ENCODE data around the gene POLN.
"Not testable (repeated sequence)": the region's sequence is repeated elsewhere in the genome, so short reads cannot be mapped to it uniquely, and the experiment has no call there.

POLN gene

DNA sequence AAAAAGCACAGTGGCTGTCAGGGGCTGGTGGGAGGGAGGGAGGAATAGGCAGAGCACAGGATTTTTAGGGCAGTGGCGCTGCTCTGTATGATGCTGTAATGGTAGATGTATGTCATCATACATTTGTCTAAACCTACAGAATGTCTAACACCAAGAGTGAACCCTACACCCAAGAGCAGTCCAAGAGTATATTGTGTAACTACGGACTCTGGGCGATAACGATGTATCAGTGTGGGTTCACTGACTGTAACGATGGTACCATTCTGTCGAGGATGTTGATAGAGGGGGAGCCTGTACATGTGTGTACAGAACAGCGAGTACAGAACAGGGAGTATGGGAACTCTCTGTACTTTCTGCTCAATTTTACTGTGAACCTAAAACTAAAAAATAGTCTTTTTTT lies 76.5 kb downstream of the POLN start:
- in situ Hi-C loops (cut with MboI; ENCODE audit: low sequenced_read_pairs, unreplicated experiment): no loop called here
- DNase-seq (ENCODE audit: low spot score): no peak
- TF ChIP-seq, protein P1, sequence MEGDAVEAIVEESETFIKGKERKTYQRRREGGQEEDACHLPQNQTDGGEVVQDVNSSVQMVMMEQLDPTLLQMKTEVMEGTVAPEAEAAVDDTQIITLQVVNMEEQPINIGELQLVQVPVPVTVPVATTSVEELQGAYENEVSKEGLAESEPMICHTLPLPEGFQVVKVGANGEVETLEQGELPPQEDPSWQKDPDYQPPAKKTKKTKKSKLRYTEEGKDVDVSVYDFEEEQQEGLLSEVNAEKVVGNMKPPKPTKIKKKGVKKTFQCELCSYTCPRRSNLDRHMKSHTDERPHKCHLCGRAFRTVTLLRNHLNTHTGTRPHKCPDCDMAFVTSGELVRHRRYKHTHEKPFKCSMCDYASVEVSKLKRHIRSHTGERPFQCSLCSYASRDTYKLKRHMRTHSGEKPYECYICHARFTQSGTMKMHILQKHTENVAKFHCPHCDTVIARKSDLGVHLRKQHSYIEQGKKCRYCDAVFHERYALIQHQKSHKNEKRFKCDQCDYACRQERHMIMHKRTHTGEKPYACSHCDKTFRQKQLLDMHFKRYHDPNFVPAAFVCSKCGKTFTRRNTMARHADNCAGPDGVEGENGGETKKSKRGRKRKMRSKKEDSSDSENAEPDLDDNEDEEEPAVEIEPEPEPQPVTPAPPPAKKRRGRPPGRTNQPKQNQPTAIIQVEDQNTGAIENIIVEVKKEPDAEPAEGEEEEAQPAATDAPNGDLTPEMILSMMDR (IDR thresholded peaks at IDR 0.05; ENCODE audit: borderline replicate concordance, control extremely low read depth, extremely low read depth, insufficient read depth, missing control alignments): no peak

DNA sequence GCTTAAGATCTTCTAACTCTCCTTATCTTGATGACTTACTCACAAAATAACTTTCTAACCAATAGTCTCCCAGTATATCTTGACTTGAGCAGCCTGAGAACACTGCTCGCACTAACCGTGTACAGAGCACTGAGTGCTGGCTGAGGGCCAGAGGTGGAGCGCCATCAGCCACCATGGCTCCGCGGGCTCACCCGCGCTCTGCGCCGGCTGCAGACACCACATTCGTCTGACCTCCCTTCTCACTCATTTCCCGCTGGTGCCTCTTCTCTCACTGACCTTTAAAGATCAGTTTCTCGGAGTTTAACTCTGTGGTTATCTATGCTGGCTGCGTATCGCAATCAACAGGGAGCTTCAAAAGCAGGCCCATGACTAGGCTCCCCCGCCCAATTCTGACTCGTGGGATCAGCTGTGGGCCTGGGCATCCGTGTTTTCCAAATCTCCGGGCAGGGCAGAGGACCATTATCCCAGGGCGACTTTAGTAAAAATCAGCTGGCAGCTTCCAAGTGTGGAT lies 78.6 kb downstream of the POLN start:
- DNase-seq (ENCODE audit: low spot score): no peak
- TF ChIP-seq, protein P1 (IDR thresholded peaks at IDR 0.05; ENCODE audit: borderline replicate concordance, control extremely low read depth, extremely low read depth, insufficient read depth, missing control alignments): no peak
- in situ Hi-C loops (cut with MboI; ENCODE audit: low sequenced_read_pairs, unreplicated experiment): no loop called here

DNA sequence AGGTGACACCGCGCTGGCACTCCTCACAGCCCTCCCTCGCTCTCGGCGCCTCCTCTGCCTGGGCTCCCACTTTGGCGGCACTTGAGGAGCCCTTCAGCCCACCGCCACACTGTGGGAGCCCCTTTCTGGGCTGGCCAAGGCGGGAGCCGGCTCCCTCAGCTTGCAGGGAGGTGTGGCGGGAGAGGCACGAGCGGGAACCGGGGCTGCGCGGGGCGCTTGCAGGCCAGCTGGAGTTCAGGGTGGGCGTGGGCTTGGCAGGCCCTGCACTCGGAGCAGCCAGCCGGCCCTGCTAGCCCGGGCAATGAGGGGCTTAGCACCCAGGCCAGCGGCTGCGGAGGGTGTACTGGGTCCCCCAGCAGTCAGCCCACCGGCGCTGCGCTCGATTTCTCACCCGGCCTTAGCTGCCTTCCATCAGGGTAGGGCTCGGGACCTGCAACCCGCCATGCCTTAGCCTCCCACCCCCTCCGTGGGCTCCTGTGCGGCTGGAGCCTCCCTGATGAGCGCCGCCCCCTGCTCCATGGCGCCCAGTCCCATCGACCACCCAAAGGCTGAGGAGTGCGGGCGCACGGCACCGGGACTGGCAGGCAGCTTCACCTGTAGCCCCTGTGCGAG lies 80.7 kb downstream of the POLN start:
- in situ Hi-C loops (cut with MboI; ENCODE audit: low sequenced_read_pairs, unreplicated experiment); DNase-seq (ENCODE audit: low spot score): not testable (repeated sequence)

DNA sequence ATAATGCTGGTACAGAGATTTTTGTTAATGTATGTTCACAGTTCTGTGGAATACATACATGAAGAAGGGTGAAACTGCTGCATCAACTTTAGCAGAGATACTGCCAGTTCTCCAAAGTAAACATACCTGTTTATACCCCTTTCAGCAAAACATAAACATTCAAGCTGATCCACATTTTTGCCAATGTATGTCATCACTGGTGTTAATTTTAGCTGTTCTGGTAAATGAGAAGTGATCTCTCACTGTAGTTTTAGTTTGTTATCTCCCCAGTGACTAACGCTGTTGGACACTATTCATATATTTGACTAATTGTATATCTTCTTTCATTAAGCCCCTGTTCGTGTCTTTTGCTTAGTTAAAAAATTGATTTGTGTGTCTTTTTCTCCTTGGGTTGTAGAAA lies 82.0 kb downstream of the POLN start:
- TF ChIP-seq, protein P1 (IDR thresholded peaks at IDR 0.05; ENCODE audit: borderline replicate concordance, control extremely low read depth, extremely low read depth, insufficient read depth, missing control alignments): no peak
- in situ Hi-C loops (cut with MboI; ENCODE audit: low sequenced_read_pairs, unreplicated experiment): no loop called here
- DNase-seq (ENCODE audit: low spot score): no peak

DNA sequence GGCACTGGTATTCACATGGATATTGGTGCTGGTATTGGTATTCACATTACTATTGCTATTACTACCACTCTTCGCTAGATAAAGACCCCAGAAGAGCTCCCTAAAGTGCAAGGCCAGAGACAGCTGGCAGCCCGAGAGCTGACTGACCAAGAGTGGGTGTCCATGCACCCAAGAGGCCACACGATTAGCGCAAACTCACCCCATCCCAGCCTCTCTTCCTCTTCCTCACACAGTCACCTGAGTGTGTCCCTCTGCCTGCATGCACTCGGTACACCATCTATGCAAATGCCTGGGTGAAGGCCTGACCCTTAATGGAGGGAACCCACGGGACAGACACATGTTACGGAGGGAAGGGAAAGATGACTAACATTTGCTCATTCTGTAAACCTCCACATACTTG lies 86.7 kb downstream of the POLN start:
- TF ChIP-seq, protein P1 (IDR thresholded peaks at IDR 0.05; ENCODE audit: borderline replicate concordance, control extremely low read depth, extremely low read depth, insufficient read depth, missing control alignments): no peak
- DNase-seq (ENCODE audit: low spot score): no peak
- in situ Hi-C loops (cut with MboI; ENCODE audit: low sequenced_read_pairs, unreplicated experiment): no loop called here

DNA sequence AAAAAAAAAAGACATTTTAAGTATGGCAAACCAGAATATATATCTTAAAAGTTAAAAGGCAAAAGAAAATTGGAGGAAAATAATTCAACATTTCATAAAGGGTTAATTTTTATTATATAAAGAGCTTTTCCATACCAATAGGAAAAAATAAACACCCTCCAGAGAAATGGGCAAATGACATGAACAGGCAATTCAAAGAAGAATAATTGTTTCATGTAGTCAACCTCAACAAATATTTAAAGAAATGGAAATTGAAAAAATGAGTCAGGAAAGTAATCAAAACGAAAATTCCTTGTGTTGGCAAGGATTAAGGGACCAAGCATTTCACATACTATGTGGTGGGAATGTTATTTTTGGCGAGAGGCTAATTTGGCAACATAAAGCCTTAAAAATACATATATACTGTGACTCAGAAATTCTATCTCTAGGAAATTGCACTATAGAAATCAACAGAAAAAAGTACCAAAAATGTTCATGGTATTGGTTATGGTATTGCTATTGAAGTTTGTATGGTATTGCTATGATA lies 87.6 kb downstream of the POLN start:
- DNase-seq (ENCODE audit: low spot score): no peak
- TF ChIP-seq, protein P1 (IDR thresholded peaks at IDR 0.05; ENCODE audit: borderline replicate concordance, control extremely low read depth, extremely low read depth, insufficient read depth, missing control alignments): no peak
- in situ Hi-C loops (cut with MboI; ENCODE audit: low sequenced_read_pairs, unreplicated experiment): no loop called here

DNA sequence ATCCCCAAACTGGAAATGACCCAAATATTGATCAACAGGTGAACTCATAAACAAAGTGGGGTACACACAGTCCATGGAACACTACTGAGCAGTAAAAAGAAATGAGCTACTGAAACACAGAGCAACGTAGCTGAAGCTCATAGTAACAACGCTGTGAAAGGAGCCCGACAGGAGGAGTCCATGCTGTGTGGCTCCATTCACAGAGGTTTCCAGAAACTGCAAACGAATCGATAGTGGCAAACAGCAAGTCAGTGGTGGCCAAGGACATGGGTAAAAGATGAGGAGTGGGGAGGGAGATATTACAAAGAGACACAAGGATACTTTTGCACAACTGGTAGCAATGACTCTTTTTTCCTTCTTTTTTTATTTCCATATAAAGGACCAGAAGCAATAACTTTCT lies 90.4 kb downstream of the POLN start:
- TF ChIP-seq, protein P1 (IDR thresholded peaks at IDR 0.05; ENCODE audit: borderline replicate concordance, control extremely low read depth, extremely low read depth, insufficient read depth, missing control alignments): no peak
- DNase-seq (ENCODE audit: low spot score): no peak
- in situ Hi-C loops (cut with MboI; ENCODE audit: low sequenced_read_pairs, unreplicated experiment): no loop called here

All from GM13976 (cell line).